HEK293 (cell line): ENCODE results near the gene ACSBG1.

Source experiments
- CTCF ChIA-PET: fragments of 350-600 bp; formaldehyde crosslinking; extraction: SDS; loops from one replicate; lab custom pipeline; 2021; ENCODE audit warnings: antibody characterized with exemption; lab: Yijun Ruan, JAX
- POLR2A ChIA-PET: fragments of 300-600 bp; formaldehyde crosslinking; extraction: SDS; loops from one replicate; lab custom pipeline; 2020; ENCODE audit warnings: antibody characterized with exemption, inconsistent platforms; lab: Yijun Ruan, JAX
- H3K27ac ChIP-seq: fragments of 200-500 bp; sonication (Bioruptor generic); 2 replicates; pipeline ENCODE4 v1.5.1; 2014; ENCODE audit warnings: low read depth, low read length, control low read depth, inconsistent platforms; ENCODE audit errors: extremely low read depth
- H3K36me3 ChIP-seq, 2 experiments: fragments of 200-500 bp in 1 of 2; sonication (Bioruptor generic) in 1 of 2; 1 replicate in 1 of 2; 2 replicates in 1 of 2; pipeline ENCODE4 v1.5.1; 2014 to 2017; ENCODE audit warnings: inconsistent platforms in 2 of 2, low read length in 2 of 2; ENCODE audit not compliant: control insufficient read depth in 2 of 2, insufficient read depth in 1 of 2
- H3K4me1 ChIP-seq: fragments of 200-500 bp; sonication (Bioruptor generic); 2 replicates; pipeline ENCODE4 v1.5.1; 2014; ENCODE audit warnings: mild to moderate bottlenecking, low read length, inconsistent platforms; ENCODE audit not compliant: control insufficient read depth, insufficient read depth
- H3K4me3 ChIP-seq: 2 replicates; pipeline ENCODE4 v1.5.1; 2011; ENCODE audit warnings: low read depth, mild to moderate bottlenecking, control low read depth, low read length, moderate library complexity
- H3K9me3 ChIP-seq: fragments of 200-500 bp; sonication (Bioruptor generic); 2 replicates; pipeline ENCODE4 v1.5.1; 2014; ENCODE audit warnings: low read depth, low read length, inconsistent platforms; ENCODE audit not compliant: control insufficient read depth, insufficient read depth
- GFI1B ChIP-seq: fragments of 450-650 bp; formaldehyde crosslinking; IDR thresholded peaks from 2 replicates; pipeline ENCODE4 v1.5.1; 2016; ENCODE audit warnings: missing biosample characterization, missing genetic modification characterization
- KLF16 ChIP-seq: fragments of 450-650 bp; formaldehyde crosslinking; IDR thresholded peaks from 2 replicates; pipeline ENCODE4 v1.5.1; 2017; ENCODE audit warnings: missing biosample characterization, missing genetic modification characterization
- OVOL3 ChIP-seq: fragments of 450-650 bp; formaldehyde crosslinking; IDR thresholded peaks from 2 replicates; pipeline ENCODE4 v1.5.1; 2016; ENCODE audit warnings: missing biosample characterization, missing genetic modification characterization
- PRDM1 ChIP-seq: fragments of 450-650 bp; formaldehyde crosslinking; IDR thresholded peaks from 2 replicates; pipeline ENCODE4; 2016; ENCODE audit warnings: missing biosample characterization, missing genetic modification characterization
- PRDM4 ChIP-seq: fragments of 450-650 bp; formaldehyde crosslinking; IDR thresholded peaks from 2 replicates; pipeline ENCODE4 v1.5.1; 2017; ENCODE audit warnings: missing biosample characterization, missing genetic modification characterization
- REST ChIP-seq: fragments of 450-650 bp; formaldehyde crosslinking; IDR thresholded peaks from 2 replicates; pipeline ENCODE4 v1.5.1; 2016; ENCODE audit warnings: missing biosample characterization, missing genetic modification characterization
- SETDB1 ChIP-seq: IDR thresholded peaks from one replicate; pipeline ENCODE4 v1.6.1; 2017; ENCODE audit warnings: mild to moderate bottlenecking, low read length, moderate library complexity, mixed read lengths; ENCODE audit not compliant: insufficient read length
- SP3 ChIP-seq: fragments of 450-650 bp; formaldehyde crosslinking; IDR thresholded peaks from 2 replicates; pipeline ENCODE4 v1.5.1; 2016; ENCODE audit warnings: missing biosample characterization, missing genetic modification characterization
- ZNF155 ChIP-seq: fragments of 450-650 bp; formaldehyde crosslinking; IDR thresholded peaks from 2 replicates; pipeline ENCODE4 v1.5.1; 2016; ENCODE audit warnings: missing biosample characterization, missing genetic modification characterization
- ZNF175 ChIP-seq: fragments of 450-650 bp; formaldehyde crosslinking; IDR thresholded peaks from 2 replicates; pipeline ENCODE4 v1.5.1; 2016; ENCODE audit warnings: missing biosample characterization, missing genetic modification characterization
- ZNF2 ChIP-seq: fragments of 450-650 bp; formaldehyde crosslinking; IDR thresholded peaks from 2 replicates; pipeline ENCODE4 v1.5.1; 2016; ENCODE audit warnings: missing biosample characterization, missing genetic modification characterization
- ZNF211 ChIP-seq: fragments of 450-650 bp; formaldehyde crosslinking; IDR thresholded peaks from 2 replicates; pipeline ENCODE4 v1.5.1; 2016; ENCODE audit warnings: low read depth, missing biosample characterization, missing genetic modification characterization
- ZNF311 ChIP-seq: fragments of 450-650 bp; formaldehyde crosslinking; IDR thresholded peaks from 2 replicates; pipeline ENCODE4 v1.5.1; 2017; ENCODE audit warnings: missing biosample characterization, missing genetic modification characterization, borderline replicate concordance
- ZNF324 ChIP-seq: fragments of 450-650 bp; formaldehyde crosslinking; IDR thresholded peaks from 2 replicates; pipeline ENCODE4 v1.5.1; 2016; ENCODE audit warnings: missing biosample characterization, missing genetic modification characterization
- ZNF341 ChIP-seq: fragments of 450-650 bp; formaldehyde crosslinking; IDR thresholded peaks from 2 replicates; pipeline ENCODE4; 2016; ENCODE audit warnings: low read depth, missing biosample characterization, missing genetic modification characterization
- ZNF350 ChIP-seq: fragments of 450-650 bp; formaldehyde crosslinking; IDR thresholded peaks from 2 replicates; pipeline ENCODE4 v1.5.0; 2017; ENCODE audit warnings: missing biosample characterization, mild to moderate bottlenecking, missing genetic modification characterization
- ZNF354C ChIP-seq: fragments of 450-650 bp; formaldehyde crosslinking; IDR thresholded peaks from 2 replicates; pipeline ENCODE4 v1.5.1; 2016; ENCODE audit warnings: missing biosample characterization, missing genetic modification characterization, low read depth, borderline replicate concordance
- ZNF423 ChIP-seq: fragments of 450-650 bp; formaldehyde crosslinking; IDR thresholded peaks from 2 replicates; pipeline ENCODE4 v1.5.1; 2016; ENCODE audit warnings: missing biosample characterization, missing genetic modification characterization
- ZNF521 ChIP-seq: fragments of 450-650 bp; formaldehyde crosslinking; IDR thresholded peaks from 2 replicates; pipeline ENCODE4 v1.5.1; 2017; ENCODE audit warnings: missing biosample characterization, mild to moderate bottlenecking, missing genetic modification characterization
- ZNF600 ChIP-seq: fragments of 450-650 bp; formaldehyde crosslinking; IDR thresholded peaks from 2 replicates; pipeline ENCODE4 v1.5.1; 2016; ENCODE audit warnings: missing biosample characterization, missing genetic modification characterization
- ZNF639 ChIP-seq: fragments of 450-650 bp; formaldehyde crosslinking; IDR thresholded peaks from 2 replicates; pipeline ENCODE4 v1.5.1; 2016; ENCODE audit warnings: missing biosample characterization, missing genetic modification characterization
- ZNF785 ChIP-seq: fragments of 450-650 bp; formaldehyde crosslinking; IDR thresholded peaks from 2 replicates; pipeline ENCODE4 v1.5.1; 2016; ENCODE audit warnings: missing biosample characterization, missing genetic modification characterization
- ZSCAN16 ChIP-seq: fragments of 450-650 bp; formaldehyde crosslinking; IDR thresholded peaks from 2 replicates; pipeline ENCODE4 v1.5.1; 2016; ENCODE audit warnings: missing biosample characterization, missing genetic modification characterization

ACSBG1 gene

GRCh38 chr15:78263907-78264303 lies 29.5 kb upstream of the ACSBG1 start:
- Histone ChIP-seq H3K9me3 (no peaks in the 10 kb centered on the region), H3K36me3 (no peaks in the 10 kb centered on the region), H3K4me3 (no peak overlapping the region), H3K27ac (no peak overlapping the region), H3K4me1 (no peaks in the 10 kb centered on the region)
- POLR2A ChIA-PET, result no interaction called here
- CTCF ChIA-PET, result no interaction called here
- TF ChIP-seq KLF16 (no peak), OVOL3 (tag by site-specific recombination) (no peak), ZNF354C (tag by site-specific recombination) (no peak), SP3 (tag by site-specific recombination) (no peak), ZNF600 (tag by site-specific recombination) (no peak), PRDM1 (no peak), ZNF341 (tag by site-specific recombination) (no peak), ZNF785 (tag by site-specific recombination) (no peak), ZNF350 (tag by site-specific recombination) (no peak), PRDM4 (tag by site-specific recombination) (no peak), ZNF324 (no peak), ZSCAN16 (tag by site-specific recombination) (no peak), ZNF155 (tag by site-specific recombination) (no peak), ZNF423 (no peak), ZNF2 (tag by site-specific recombination) (no peak), ZNF175 (no peak), ZNF639 (tag by site-specific recombination) (no peak), ZNF311 (tag by site-specific recombination) (no peak), ZNF521 (no peak), REST (tag by site-specific recombination) (no peak)

GRCh38 chr15:78263351-78263781 lies 29.0 kb upstream of the ACSBG1 start:
- CTCF ChIA-PET, result interaction anchor here (0.6 to 1.3 kb wide), 3 partner anchors 21 to 389 kb away, joined by 3 to 8 read pairs (median 3); no protein-coding TSS in a partner anchor
- POLR2A ChIA-PET, result no interaction called here
- no peaks in the 10 kb centered on the region for H3K9me3 ChIP-seq
- H3K4me3 ChIP-seq, result no peak overlapping the region
- TF ChIP-seq GFI1B (tag by site-specific recombination) (no peak), ZNF211 (no peak), SETDB1 (no peak)
- no peak overlapping the region for H3K27ac ChIP-seq
- H3K36me3 ChIP-seq, result no peaks in the 10 kb centered on the region
- H3K4me1 ChIP-seq, result no peaks in the 10 kb centered on the region
